Suppressor macrophage treated with lipopolysaccharide for 1 hour (primary cell): ENCODE data around the gene HEMK1.
A peak's percentile ranks its signal among the peaks of the same experiment; 100 is the strongest.

ENCODE experiments used
- DNase-seq, 3 donors: peaks; one replicate each; pipeline ENCODE4 v3.0.0-alpha.2; 2020 to 2022

The HEMK1 gene, protein sequence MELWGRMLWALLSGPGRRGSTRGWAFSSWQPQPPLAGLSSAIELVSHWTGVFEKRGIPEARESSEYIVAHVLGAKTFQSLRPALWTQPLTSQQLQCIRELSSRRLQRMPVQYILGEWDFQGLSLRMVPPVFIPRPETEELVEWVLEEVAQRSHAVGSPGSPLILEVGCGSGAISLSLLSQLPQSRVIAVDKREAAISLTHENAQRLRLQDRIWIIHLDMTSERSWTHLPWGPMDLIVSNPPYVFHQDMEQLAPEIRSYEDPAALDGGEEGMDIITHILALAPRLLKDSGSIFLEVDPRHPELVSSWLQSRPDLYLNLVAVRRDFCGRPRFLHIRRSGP

DNA sequence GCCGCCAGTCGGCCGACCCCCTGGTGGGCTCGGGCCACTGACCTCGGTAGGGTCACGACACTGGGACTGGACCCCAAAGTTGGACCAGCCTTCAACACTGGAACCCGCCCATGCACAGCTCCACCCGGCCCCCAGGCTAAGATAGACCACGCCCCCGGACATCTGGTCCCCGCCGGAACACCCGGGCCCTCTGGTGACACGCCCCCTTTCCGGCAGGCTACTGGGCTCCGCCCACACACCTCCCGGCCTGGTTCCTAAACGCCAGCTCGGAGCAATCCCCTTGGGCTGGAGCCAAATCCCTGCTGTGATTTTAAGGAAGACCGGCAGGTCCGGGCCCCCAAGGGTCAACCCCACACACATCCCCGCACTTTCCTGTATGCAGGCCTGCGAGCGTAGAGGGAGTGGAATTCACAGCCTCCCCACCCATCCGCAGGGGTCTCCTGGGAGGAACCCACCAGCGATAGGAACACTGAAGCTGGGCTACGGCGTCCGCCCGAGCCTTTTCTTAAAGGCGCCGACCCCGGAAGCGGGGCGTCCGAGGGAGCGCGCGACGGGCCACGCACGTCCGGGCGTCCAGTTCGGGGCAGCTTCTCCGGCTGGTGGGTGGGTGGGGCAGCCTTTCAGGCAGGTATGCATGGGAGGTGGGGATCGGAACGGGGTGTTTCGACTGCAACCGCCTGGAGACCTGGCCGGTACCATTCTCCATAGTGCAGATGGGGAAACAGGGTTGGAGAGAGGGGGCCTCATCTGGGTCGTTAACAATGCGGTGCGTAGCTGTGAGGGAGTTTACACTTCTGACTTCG lies at the start of gene HEMK1:
HEMK1 (plus strand) TSS at position 576 of the 803 bp plus-strand sequence. CDS start 1,583 bp downstream, outside the sequence.
- DNase-seq, result peak; percentile 98 to 100 (median 99)

DNA sequence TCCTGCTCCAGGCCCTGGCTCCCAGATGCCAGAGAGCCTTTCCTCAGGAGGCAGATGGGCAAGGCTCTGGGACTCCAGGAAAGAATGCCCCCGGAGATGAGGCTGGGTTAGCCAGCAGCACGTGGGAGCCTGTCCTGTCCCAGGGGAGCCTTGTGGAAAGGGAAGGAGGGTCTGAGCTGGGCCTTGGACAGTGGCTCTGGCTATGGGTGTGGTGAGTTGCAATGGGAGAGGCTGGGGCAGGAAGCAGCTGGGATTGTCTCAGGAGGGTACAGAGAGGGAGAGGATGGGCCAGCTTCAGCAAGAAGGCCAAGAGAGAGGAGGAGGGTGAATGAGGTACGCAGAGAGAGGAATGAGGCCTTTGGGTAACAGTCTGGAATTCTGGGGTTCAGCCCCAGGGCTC lies 48.5 kb upstream of the HEMK1 start:
- no peak for DNase-seq

DNA sequence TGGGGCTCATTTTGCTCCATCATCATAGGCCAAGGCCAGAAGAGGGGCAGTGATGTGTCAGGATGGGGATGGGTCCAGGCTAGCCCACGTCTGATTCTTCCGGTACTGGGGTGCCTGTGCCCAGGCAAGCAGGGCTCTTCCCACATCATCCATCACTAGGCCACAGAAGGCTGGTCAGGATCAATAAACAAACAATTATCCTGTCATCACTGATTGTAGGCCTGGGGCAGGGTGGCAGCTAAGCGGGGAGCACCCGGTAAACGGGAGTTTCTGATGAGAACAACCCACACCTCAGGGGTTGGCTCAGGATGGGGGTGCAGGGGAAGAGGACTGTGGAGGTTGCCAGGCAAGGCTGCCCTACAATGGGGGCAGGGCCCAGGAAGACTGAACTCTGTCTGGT lies 47.8 kb upstream of the HEMK1 start:
- no peak for DNase-seq

DNA sequence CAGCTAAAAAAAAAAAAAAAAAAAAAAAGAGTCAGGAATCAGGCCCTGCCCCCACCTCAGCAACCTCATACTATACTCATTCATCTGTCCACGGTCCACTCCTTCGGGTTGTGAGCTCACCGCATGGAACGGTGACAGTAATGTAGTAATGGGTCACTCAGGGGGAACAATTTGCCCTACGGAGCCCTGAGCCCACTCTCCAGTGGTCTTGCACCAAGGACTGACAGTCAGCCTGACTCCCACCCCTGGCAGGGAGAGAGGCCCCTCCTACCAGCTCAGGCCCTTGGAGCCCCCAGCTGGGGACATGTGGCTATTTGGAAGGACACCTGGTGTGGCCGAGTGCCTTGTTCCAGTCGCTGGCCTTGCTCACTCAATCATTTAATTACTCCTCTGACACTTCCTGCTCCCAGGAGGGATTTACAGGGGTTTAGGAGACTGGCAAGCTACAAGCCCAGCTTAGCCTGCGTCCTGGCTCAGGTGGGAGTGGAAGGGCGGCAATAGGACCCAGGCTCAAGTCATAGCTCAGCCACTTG lies 46.0 kb upstream of the HEMK1 start:
- DNase-seq, result no peak

DNA sequence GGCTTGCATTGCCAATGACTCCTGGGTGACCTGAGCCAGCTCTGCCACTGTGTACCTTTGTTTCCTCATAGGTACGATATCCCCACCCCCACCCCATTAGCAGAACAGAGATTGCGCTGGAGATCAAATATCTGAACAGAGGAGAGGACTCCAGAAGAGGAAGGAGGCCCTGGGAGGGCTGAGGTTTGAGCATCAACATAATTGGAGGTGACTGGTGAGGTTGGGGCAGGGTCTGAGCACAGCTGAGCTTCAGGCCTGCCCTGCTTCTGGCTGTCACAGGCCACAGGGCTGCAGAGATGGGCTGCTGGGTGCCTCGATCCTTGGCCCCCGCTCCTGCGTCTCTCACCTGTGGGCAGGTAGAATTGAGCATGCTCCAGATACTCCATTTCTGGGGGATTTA lies 44.6 kb upstream of the HEMK1 start:
- DNase-seq, result no peak

DNA sequence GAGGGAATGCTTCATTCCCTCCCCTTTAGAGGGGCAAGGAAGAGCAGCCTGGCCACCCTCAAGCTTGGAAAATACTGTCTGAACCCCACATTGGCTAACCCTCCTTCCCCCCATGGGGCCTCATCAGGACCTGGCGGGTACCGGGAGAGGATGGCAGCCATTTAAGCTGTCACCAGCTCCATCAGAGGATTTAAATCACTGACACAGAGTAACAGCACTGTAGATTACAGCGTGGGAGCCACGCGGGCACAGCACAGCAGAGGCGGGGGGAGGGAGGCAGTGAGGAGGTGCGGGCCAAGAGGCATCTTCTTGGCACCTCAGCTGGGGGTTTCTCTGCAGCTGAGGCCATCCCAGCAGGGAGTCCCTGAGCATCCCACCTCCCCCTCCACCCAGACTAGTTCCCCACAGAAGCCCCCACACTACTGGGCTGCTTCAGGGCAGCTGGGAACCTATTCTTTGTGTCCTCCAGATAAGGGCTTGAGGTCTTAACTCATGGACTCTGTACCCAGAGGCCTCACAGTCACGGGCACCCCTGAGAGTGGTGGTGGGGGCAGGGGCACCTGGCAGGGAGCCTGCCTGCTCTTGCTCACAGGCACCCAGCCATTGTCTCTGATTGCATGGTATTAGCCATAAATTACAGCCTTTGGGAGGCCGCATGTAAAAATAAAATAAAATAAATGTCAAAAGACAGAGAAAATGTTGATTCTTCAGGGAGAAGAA lies 44.0 kb upstream of the HEMK1 start:
- DNase-seq, result no peak

DNA sequence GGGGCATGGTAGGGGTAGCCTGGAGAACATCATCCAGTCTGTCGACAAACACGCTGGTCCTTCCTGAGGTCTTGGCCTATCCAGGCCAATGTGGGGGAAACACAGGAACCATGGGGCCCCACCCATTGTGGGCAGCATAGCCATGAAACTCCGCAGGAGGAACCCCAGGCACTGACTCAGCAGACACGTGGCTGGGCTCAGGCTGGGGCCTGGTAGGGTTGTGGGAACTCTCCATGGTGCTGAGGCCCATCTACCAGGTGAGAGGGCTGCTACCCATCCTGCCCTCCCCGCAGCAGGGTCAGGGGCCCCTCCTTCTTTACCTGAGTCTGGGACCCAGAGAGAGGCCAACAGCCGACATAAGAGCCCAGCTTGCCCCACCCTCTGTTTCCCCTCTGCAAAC lies 43.3 kb upstream of the HEMK1 start:
- DNase-seq, result peak; percentile 88 to 94 (median 92)

DNA sequence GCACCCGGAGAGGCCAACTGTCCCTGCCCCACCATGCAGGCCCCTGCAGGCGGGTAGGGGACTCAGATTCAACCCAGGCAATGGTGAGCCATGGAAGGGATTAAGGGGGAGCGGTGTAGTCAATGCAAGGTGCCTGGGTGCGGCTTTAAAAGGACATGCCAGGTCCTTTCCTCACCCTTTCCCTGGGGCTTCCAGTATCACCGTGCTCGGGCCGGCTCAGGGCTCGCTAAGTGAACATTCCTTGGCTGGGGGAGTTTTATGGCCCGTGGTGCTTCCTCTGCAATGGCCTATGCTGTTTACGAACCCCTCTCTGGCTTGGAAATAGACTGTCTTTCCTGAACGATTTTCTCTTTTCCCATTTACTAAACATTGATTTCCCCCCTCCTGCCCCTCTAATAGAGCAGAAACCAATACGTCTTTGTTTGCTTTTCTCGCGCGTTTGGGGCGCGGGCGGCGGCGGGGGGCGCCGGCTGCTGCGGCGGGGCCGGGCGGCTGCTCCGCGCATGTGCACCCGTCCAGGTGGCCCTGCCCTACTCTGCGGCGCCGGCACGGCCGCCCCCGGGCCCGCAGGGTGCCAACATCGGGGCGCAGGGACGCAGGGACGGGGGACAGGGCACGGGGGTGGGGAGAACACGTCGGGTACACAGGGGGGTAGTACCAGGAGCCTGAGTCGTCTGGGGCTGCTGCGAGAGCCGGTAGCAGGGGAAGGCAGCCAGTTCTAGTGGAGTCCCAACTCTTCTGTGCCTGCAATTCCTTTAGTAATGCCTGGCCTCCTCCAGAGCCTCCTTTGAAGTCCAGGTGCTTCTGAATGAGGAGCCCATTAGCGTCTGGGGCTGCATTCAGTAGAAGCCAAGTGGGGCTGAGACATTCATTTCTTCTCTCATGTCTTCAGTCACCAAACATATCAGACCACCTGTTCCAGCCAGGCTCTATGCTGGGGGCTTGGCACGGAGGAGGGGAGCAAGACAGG lies 39.0 kb upstream of the HEMK1 start:
- DNase-seq, result no peak

DNA sequence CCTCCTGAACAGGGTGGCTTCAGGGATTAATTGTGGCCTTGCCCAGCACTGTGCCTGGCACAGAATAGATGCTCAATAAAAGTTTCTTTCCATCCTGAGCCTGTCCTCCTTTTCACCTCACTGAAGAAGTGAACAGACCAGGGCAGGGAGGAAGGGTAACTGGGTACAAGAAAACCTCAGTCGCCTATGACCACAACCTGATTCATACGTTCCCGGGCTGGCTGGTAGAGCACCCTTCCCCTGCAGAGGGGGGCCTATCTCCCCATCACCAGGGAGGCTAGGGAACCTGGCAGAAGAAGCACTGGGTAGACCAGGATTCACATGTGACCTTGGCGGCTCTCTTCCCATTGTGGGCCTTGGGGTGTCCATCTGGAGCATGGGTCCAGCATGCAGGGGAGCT lies 38.1 kb upstream of the HEMK1 start:
- no peak for DNase-seq

DNA sequence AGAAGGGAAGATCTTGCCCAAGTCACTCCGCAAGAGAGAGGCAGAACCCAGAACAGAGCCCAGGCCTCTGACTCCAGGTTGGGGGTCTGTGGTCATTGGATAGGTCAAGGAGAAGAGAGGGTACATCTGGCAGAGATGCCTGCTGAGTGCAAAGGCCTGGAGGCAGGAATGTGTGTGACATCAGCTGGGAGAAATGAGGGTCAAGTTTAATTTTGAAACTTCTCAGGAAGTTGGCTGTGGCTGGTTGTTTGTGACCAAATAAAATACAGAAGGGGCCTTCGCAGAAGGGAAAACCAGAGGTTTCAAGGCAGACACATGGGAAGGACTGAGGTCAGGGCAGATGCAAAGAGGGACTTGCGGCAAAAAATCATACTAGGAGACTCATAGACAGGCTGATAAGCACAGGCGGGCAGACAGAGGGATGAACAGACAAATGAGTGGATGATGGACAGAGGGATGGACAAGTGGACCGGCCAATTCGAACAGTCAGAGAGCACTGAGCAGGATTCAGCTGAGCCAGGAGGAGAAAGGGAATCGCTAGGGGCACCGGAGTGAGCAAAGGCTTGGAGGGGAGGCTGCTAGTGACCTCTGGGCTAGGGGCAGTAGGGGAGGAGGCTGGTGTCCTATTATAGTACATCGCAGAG lies 37.1 kb upstream of the HEMK1 start:
- no peak for DNase-seq

DNA sequence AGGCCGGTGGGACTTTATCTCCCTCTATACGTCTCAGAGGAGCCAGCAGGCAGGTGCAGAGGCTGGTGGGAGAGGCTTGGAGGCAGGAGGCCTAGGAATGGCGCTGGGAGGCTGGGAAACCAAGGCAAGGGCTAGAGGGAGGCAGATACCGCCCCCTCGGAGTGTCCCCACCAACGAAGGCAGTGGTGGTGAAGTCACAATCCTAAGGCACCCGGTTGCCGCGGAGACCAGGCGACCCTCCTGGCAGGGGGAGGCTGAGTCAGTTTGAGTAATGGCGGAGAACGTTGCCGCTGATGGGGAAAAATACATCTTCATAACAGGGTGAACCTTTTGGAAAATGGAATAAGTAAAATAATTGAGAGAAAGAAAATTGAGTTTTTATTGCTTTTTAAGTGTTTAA lies 36.0 kb upstream of the HEMK1 start:
- DNase-seq, result peak in 2 of 3 donors; percentile 11 to 36

DNA sequence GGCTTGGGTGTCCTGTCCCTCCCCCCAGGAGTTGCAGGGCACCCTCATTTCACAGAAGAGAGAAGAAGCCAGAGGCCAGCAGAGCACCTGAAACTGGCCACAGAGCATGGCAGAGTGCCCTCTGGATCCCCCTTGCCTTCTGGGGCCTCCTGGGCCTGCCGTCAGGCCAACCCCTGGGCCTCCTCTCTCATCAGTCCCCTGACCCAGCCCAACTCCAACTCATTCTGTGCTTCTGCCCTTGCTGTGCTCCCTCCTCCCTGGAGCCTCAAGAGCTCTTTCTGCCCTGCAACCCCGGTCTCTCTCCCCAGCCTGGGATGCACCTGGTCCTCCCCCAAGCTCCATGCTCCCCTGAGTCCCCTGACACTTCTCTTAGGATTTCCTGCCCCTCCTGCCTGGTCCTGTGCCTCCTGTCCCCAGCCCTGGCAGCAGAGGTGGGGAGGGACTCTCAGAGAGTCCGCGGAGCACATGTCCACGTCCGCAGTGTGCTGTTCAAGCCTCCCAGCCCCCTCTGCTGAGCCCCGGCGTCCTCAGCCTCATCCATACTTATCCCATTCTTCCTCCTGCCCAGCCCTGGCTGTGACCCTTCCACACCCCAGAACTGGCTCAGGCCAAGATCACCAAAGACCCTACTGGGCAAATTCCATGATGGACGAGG lies 35.4 kb upstream of the HEMK1 start:
- no peak for DNase-seq

DNA sequence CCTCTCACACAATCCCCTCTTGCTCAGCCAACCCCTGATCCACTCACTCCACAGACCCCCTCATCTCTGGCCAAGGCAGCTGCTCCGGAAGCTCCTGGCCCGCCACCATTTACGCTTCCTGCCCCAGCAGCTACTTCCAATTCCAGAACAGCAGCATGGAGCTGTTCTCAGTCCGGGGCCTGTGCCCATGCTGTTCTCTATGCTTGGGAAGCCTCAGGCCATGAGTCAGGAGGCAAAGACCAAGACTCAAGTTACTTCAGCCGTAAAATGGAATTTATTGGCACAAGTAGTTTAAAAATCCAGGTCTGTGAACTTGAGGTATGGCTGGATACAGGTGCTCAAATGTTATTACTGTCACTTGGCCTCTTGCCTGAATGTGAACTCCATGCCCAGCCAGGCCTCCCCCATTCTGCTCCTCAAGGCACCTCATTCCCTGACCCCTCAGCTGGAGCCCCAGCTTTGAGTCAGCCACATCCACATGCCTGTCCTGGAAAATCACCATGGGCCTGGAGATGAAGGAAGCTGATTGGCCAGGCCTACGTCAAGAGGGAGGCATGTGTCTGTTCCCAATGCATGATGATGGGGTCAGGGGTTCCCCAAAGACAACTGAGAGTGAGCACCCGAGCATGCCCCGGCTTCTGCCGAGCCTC lies 34.5 kb upstream of the HEMK1 start:
- DNase-seq, result no peak

DNA sequence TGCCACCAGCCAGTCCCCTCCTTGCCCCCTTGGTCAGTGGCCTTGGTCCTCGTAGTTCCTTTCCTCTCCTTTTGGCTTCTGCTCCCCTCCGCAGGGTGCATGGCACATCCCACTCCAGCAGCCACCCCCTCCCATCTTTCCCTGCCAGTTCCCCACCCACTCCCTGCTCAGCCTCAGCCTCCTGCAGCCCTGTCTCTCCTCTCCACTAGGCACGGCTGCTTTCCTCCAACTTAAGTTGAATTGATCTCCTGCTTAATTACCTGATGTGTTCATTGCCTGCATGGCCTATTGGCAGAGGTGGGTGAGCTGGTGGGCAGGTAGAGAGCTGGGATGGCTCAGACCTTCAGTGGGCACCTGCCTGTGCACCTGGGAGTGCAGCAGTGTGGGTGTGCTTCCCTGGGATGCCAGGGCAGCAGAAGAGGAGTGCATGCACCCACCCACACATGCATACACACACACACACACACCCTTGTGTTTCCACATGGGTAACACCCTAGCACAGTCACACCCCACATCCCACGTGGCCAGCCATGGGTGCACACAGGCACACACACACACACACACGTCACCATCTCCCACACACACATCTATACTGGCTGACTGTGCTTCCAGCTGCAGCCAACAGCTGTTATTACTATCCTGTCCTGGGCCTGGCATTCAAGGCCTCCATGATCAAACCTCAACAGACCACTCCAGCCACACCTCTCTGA lies 32.7 kb upstream of the HEMK1 start:
- DNase-seq, result no peak

DNA sequence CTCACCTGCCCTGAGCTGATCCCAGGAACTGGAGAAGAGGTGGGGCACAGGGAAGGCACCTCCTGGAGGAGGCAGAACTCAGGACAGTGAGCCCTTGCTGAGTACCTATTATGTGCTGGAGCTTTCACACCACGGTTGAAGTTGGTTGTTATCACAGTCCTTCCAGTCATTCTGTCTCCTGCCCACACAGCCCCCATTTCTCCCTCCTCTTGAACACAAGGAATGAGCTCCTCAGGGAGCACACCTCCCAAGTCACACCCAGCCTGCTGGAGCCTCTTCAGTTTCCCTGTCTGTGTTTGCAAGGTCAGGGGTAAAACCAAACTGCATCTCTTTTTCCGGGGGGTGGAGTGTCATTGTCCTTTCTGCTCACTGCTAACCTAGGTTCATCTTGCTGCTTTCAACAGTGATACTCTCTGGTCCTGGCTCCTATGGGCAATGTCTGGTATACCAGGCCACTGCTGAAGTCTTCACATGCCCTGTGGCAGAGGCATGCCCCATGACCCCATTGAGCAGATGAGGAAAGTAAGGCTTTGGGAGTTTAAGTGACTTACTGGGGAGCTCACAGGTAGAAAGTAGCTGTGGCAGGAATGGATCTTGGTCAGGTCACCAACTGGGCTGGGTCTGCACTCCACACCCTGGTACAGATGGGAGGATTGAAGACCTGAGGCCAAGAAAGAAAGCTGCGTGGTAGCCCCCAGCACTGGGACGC lies 31.7 kb upstream of the HEMK1 start:
- no peak for DNase-seq

DNA sequence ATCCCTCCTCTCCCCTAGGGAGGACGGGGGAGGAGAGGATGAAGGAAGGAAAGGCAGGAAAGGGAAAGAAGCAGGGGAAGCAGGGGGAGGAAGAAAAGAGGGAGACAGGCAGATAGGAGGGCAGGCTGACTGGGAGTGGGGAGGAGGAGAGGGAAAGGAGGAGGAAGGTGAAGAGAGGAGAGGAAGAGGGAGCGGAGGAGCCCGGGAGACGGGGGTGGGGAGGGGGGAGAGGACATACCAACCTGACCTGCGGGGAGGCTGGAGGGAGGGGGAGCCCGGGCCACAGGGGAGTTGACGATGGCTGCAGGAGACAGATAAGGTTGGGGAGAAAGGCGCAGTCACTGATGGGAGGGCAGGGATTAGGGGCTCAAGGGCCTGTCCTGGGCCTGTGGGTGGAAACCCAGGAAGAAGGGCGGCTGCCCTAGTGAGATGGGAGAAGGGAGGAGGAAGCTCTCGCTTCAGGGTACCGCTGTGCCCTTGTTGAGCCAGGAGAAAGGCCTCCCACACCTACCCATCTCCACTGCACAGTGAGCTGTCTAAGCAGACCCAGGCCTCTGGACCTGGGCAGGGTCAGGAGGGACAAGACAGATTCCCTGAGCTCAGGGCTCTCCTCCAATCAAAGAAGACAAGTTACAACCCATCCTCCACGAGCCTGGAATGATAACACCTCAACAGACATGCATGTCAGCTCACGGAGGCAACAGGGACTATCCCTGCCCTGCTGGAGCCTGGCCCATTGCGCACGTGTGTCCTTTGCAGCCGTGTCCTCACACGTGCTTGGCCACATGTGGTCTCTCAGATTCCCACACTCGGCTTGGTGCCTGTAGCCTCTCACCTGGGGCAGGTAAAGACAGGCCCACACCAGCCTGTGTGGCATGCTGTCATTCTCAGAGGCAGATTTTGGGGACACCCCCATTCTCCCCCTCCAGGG lies 29.7 kb upstream of the HEMK1 start:
- no peak for DNase-seq

DNA sequence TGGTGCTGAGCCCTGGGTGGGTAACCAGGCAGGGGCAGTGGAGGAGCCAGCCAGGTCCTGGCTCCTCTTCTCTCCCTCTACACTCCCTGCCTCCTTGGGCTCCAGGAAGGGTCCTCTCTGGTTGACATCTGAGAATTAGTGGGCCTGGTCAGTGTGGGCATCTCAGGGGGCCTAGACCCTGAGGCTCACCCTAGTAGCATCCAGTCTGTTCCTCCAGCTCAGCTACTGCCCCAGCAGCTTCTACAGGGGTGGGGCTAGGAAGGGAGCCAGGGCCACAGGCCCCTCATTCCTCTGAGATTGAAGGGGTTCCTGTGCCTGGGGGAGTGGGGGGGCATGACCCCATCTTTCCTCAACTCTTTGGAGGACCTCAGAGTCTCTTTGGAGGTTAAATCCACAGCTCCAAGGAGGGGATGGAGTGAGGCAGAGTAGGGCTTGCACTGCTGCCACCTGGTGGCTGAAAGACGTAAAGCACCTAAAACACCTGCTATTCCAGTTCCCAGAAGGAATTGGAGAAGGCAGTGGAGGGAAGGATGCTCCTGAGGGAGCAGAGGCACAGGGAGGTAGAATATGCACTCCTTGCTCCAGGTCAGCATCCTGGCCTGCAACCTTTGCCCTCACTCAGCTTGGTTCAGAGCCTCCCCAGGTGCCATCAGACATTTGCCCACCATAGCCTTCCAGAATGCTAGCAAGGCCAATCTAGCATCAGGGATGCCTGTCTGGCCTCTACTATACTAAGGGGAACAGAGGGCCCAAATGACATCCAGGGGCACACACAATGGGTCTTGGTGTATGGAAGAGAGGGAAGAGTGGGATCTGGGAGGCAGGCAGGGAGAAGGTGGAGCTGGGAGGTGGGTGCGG lies 26.9 kb upstream of the HEMK1 start:
- peak; percentile 76 to 77 (median 77) for DNase-seq
